Urothelium cell line (cell line): Measurements from ENCODE around the gene TRAT1.

Experiments used
- DNase-seq: peaks from one replicate; pipeline ENCODE4 v3.0.0; 2011; ENCODE audit warnings: low spot score, mixed read lengths
- FAIRE-seq: peaks from 2 replicates; lab custom pipeline; 2011; peaks lifted over from hg19 to GRCh38; lab: Jason Lieb, UNC

The TRAT1 gene

GRCh38 chr3:108849075-108849474, 26.5 kb downstream of the TRAT1 start:
- DNase-seq (no peak), FAIRE-seq (no peak)

GRCh38 chr3:108861401-108861800, 38.8 kb downstream of the TRAT1 start:
- FAIRE-seq, result no peak
- DNase-seq, result no peak

GRCh38 chr3:108862865-108863798, 40.5 kb downstream of the TRAT1 start:
- DNase-seq (peak; percentile 37), FAIRE-seq (peak; percentile 40)

GRCh38 chr3:108863799-108864135, 41.2 kb downstream of the TRAT1 start:
- DNase-seq (no peak), FAIRE-seq (no peak)

DNA sequence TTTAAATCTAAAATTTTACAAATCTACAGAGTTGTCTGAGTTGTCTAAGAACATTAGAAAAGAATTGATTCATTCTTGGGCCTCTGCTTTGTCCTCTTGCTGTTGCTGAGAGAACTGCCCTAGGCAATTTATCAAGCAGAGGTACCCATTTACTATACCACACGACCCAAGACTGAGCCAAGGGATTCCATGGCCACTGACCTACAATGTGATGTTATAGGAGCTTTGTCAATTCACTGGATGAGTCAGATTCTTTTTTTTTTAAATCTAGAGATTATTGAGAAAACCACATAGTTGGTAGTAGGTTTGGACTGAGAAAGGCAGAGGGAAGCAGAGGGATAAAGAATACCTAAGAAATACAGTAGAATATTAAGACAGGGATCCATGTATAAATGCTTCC, 55.3 kb downstream of the TRAT1 start:
- FAIRE-seq (no peak), DNase-seq (no peak)

DNA sequence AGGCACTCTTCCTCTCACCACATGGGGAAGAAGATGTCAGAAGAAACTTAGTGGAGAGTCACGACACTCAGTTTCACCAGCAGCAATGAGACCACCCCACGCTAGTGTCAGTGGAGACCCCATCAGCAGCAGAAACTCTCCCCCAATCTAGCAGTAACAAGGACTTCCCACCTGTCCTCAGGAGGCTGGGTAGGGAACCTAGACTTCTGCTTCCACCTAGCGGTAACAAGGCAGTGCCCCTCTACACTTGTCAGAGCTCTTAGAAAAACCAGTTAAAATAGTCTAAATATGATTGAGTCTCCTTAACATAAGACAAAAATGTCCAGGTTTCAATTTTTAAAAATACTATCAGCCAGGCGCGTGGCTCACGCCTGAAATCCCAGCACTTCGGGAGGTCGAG, 57.3 kb downstream of the TRAT1 start:
- DNase-seq, result no peak
- FAIRE-seq, result no peak

GRCh38 chr3:108882762-108883161, 60.2 kb downstream of the TRAT1 start:
- DNase-seq, result no peak
- no peak for FAIRE-seq

GRCh38 chr3:108883373-108883772, 60.8 kb downstream of the TRAT1 start:
- FAIRE-seq (no peak), DNase-seq (no peak)

DNA sequence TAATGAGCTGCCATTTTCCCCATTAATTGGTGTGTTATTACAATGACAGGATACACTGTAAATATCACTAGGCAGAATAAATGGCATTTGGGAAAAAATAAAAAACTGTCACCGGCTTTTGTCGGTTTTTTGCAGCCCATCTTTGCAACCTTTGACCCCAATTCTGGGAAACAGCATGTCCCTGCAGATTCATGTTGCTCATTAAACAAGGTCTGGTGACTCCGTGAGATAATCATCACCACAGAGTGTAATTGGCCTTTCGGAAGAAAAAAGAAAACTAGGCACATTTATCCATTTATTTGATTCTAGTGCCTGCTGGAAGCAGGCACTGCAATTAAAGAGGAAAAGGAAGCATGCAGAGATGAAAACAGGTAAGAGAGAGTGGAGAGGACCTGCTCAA, 64.5 kb downstream of the TRAT1 start:
- FAIRE-seq, result no peak
- no peak for DNase-seq

DNA sequence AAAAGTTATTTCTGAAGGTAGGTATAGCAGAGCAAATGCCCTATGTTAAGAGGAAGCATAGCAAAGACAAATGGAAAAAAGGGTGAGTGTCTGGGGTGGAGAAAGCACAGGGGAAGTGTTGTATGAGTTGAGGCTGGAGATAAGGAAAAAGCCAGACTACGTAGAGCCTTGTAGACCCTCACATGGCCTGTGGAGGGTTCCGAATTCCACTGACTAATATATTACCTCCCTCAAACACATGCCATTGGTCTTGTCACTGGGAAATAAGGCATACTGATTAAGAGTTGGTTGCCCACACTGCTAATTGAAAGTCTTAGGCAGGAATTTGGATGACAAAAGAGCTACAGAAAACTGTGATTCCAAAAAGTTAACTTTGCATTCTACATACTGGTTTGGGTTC, 65.2 kb downstream of the TRAT1 start:
- DNase-seq, result no peak

DNA sequence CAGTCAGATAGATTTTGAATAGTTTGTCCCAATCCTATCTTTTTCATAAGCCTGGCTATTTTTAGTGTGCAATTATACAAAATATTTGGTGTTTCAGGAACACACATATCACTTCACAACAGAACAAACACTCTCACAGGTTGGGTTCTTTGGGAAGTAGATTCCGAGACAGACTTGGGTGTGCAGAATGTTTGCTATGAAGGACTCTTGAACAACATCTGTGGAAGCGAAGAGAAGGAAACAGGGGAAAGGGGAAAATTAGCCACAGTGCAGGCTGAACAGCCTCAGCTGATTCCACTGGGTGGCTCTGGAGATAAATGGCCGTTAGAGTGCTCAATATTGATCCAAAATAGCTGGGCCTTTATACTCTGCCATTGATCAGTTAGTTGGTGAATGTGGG, 69.2 kb downstream of the TRAT1 start:
- DNase-seq (no peak), FAIRE-seq (no peak)

More for the DNA sequence above, 65.2 kb downstream of the TRAT1 start:
- FAIRE-seq, result no peak

- FAIRE-seq (no peak), DNase-seq (no peak)
Observed at GRCh38 chr3:108894981-108895380, 72.4 kb downstream of the TRAT1 start.

GRCh38 chr3:108897883-108898282, 75.3 kb downstream of the TRAT1 start:
- FAIRE-seq, result no peak
- DNase-seq, result no peak

DNA sequence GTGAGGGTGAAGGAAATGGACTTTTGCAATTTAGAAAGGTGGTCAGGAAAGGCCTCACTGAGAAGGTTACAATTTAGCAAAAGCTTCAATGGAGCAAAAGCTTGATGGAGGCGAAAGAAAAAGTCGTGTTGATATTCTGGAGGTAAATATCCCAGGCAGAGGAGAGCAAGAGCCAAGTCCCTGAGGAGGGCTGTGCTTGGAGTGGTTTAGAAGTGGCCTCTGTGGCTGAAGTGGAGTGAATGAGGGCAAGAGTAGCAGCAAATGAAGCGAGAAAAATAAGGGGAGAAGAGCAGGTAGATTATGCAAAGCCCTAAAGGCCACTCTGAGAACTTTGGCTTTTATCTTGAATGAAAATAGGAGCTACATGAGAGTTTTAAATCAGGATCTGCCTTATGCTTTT, 76.9 kb downstream of the TRAT1 start:
- DNase-seq (no peak), FAIRE-seq (no peak)
